GM18526 (cell line): ENCODE data around the gene DTNB.
A peak's percentile ranks its signal among the peaks of the same experiment; 100 is the strongest.

Experiments used
- POLR2A ChIP-seq: IDR thresholded peaks from 3 replicates; pipeline ENCODE4 v1.6.1; 2011; ENCODE audit not compliant: insufficient read length; ENCODE audit errors: extremely low read depth

Gene DTNB

DNA sequence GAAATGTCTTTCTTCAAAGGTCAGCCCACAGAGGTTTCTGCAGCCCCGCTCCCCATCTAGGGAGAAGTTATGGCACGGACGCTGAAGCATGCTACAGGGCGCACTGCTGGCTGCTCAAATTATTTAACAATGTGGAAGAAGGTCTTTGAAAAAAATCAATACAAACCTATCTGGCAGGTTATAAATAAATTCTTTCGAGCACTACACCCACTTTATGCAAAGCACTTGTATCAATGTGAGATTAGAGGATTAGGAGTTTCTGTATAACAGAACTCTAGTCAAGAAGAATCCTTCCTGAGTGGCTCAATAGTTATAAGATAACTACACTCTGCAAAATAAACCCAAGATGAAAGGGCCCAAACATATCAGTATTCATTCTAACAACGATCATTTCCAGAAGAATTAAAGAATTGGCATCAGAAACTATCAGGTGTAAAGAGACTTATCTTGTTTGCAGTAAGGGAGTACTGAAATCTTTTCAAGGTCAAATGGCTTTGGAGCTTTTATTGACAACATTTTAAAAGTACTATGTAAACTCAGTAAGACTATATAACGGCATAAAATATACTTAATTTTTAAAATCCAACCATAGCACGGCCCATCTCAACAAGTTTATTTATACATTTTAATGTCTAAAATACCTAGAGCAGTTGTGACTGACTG, 228.6 kb downstream of the DTNB start:
- TF ChIP-seq POLR2A = no peak

DNA sequence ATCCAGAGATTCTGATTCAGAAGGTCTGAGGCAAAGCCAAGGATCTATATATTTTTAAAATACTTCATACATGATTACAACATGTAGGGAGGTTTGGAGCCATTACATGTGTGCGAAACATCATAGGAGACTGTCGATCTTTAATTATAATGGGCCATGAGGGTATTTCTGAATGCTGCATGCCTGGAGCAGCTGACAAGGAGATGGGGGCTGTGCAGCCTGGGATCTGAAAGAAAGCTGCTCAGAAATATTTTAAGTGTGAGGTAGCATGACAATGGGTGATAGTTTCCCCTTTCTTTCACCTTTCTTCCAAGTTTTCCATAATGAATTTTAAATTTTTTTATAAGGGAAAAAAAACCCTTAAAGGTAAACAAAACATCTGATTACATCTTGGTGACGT, 229.6 kb downstream of the DTNB start:
- TF ChIP-seq POLR2A = no peak

DNA sequence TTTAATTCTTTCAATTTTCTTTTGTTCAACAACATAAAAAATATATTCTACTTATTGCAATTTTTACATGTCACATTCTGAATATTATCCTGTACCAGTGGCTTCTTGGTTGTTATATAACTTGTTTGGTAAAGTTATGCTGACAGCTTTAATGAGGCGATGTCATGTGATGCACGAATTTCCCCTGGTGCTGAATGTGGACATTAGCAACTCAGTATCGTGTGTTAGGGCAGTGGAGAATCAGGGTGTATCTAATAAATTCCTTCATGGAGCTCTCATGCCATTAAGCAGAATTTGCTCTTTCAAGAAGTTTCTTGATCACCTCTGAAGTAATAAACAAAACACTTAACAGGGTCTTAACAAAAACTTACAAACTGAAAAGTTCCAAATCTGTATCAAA, 232.0 kb downstream of the DTNB start:
- no peak for TF ChIP-seq POLR2A

DNA sequence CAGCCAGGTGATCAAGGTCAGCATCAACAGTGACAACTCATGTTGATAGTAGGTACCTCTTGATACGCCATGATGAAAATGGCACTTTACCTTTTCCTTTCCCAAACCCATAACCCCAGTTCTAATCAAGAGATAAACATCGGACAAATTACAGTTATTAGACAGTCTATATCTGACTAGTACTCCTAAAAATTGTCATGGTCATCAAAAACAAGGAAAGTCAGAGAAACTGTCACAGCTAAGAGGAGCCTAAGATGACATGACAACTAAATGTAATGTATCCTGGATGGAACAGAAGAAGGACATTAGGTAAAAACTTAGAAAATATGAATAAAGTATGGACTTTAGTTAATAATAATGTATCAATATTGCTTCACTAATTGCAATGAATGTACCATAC, 234.6 kb downstream of the DTNB start:
- TF ChIP-seq POLR2A = no peak

DNA sequence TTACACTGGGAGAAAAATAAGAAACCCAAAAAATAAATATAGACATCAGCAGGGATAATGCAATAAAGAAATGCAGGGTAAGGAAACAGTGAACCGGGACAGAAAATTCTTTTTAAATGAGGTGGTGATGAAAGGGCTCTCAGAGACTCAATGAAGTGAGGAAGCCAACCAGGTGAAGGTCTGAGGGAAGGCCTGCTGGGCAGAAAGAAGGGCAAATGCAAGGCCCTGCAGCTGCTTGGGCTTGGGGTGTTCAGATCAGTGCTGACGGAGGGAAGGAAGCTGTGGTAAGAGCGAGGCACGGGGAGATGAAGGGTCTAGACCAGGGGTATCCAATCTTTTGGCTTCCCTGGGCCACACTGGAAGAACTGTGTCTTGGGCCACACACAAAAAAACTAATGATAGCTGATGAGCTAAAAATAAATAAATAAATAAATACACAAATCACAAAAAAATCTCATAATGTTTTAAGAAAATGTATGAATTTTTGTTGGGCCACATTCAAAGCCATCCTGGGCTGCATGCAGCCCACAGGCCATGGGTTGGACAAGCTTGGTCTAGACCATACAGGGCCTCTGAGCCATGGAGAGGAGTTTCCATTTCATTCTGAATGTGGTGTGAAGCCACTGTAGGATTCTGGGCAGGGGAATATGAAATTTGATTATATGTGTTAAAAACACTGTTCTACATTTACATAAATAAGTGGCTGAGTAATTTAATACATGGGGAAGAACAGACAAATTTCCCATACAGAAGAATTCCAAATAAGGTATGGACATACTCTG, 235.3 kb downstream of the DTNB start:
- TF ChIP-seq POLR2A = no peak

- TF ChIP-seq POLR2A = no peak
These were observed 238.0 kb downstream of the DTNB start for GRCh38 chr2:25435421-25435820.

- no peak for TF ChIP-seq POLR2A
These were observed 241.8 kb downstream of the DTNB start for GRCh38 chr2:25431604-25432003.

DNA sequence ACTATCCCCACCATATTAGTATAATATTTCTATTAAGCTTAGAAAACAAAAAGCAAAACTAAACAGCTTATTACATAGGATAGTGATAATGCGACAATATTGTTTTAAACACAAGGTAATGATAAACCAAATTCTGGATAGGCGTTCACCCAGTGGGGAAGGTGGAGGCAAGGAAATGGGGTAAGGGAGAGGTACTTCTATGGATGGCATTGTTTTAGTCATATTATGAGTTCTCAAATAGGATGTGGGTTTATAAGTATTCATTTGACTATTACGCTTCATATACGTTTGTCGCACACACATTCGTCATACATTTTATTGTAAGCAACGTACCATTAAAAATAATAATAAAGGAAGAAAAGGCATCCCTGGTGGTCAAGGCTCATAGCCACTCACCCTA, 242.8 kb downstream of the DTNB start:
- TF ChIP-seq POLR2A = no peak

- no peak for TF ChIP-seq POLR2A
These were observed 247.1 kb downstream of the DTNB start for GRCh38 chr2:25426326-25426725.

GRCh38 chr2:25424426-25425028, 248.8 kb downstream of the DTNB start:
- TF ChIP-seq POLR2A = no peak

GRCh38 chr2:25421820-25422411, 251.5 kb downstream of the DTNB start:
- peak; percentile 62 for TF ChIP-seq POLR2A

GRCh38 chr2:25421289-25421688, 252.1 kb downstream of the DTNB start:
- no peak for TF ChIP-seq POLR2A

DNA sequence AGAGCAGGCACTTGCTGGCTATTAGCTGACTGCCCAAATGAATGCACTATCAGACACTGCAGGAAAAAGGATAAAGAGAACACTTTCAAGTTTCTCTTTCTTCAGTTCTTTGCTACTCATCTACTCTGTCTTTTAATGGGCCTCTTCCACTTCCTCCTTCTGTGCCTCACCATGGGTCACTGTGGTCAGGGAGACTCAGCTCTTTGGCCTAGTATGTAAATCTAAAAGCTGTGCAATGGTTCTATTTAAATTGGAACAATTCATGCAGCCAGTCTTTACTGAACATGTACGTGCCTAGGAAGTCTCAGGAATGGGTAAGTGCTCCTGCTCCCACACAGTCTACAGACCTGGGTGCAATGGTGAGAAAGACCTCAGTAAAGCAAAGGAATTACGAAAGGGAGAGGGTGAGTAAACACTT, 252.5 kb downstream of the DTNB start:
- TF ChIP-seq POLR2A = peak; percentile 77

DNA sequence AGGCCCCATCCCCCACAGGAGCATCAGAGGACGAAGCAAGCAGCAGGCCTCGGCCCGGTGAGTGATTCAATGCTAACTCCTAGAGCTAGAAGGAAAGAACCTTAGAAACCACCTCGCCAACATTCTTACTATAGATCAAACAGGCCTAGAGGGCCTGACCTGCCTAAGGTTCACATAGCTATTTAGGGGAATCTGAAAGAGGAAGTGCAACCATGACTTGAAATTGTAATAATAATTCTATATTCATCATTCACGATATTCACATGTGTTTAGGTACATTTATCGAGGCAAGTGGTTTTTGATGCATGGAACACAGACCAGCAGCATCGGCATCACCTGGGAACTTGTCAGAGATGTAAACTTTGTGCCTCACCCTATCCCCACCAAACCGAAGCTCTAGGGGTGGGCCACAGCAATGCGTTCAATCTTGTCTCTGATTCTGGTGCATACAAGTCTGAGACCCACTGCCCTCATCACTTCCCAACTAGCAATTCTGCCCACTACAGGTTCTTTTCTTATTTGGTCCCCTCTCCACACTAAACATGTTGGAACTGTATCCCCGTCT, 253.6 kb downstream of the DTNB start:
- peak; percentile 27 for TF ChIP-seq POLR2A

DNA sequence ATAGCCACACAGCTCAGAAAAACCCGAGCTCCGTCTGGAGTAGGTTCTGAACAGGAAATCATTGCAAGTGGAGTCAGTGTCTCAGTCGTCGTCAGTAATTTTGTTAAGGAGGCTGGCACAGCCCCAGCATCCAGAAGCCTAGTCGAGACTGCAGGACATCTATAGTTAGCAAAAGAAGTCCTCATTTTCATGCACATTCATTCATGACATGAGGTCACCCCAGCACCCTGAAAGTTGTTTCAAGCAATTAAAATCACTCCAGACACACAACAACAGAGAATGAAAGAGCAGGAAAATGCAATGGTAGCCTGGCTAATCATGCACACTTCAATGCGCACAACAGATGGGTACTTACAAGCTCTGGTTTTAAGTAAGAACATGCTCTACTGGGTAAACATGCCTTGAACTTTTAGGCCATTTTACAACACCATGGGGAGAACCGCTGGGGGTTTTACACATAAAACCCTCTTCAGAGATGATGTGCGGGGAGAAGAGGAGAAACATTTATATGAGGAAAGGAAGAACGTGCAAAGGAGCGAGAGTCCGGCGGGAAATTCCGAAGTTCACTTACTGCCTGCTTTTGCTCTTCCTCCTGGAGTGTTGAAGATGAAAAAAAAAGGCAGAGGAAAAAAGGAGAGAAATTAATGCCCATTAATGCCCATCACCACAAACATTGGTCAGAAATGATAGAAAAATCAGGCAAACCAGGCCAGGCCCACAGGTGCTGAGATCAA, 254.3 kb downstream of the DTNB start:
- no peak for TF ChIP-seq POLR2A
